HepG2 (cell line): ENCODE data around the gene ITCH. TPM values are rescaled to one million over a fixed set of nuclear protein-coding genes. Genes with fewer than 3 reads are reported as not detected.

Experiments used
- DBP ChIP-seq: sonication (generic); formaldehyde crosslinking; IDR thresholded peaks from 2 replicates; pipeline ENCODE4 v1.4.0; 2020; ENCODE audit warnings: missing genetic modification reagents; ENCODE audit errors: not compliant biosample characterization
- EP300 ChIP-seq, 3 experiments: sonication (generic) in 1 of 3; formaldehyde crosslinking in 1 of 3; IDR thresholded peaks; 2 replicates each; pipeline versions ENCODE4 v1.5.1 to v1.6.1; 2011 to 2020; ENCODE audit warnings: low read depth in 2 of 3, low read length in 2 of 3, borderline replicate concordance in 1 of 3, improper control_type of control experiment in 1 of 3, mild to moderate bottlenecking in 1 of 3, missing genetic modification reagents in 1 of 3, moderate library complexity in 1 of 3
- KLF12 ChIP-seq: sonication (generic); formaldehyde crosslinking; IDR thresholded peaks from 2 replicates; pipeline ENCODE4 v1.4.0; 2020; ENCODE audit warnings: missing genetic modification reagents, borderline replicate concordance
- MLXIP ChIP-seq: sonication (generic); formaldehyde crosslinking; IDR thresholded peaks from 2 replicates; pipeline ENCODE4 v1.9.0; 2021; ENCODE audit warnings: missing genetic modification reagents, borderline replicate concordance
- RARG ChIP-seq: sonication (generic); formaldehyde crosslinking; IDR thresholded peaks from 2 replicates; pipeline ENCODE4 v1.4.0; 2020; ENCODE audit warnings: low read depth, mild to moderate bottlenecking, missing genetic modification reagents
- RBM22 ChIP-seq: fragments of 200-400 bp; formaldehyde crosslinking; optimal IDR thresholded peaks from 2 replicates; pipeline ENCODE3; 2017; ENCODE audit warnings: mild to moderate bottlenecking, low read length, moderate library complexity
- THYN1 ChIP-seq: sonication (generic); formaldehyde crosslinking; IDR thresholded peaks from 2 replicates; pipeline ENCODE4 v1.8.1; 2023; ENCODE audit warnings: low read depth, mild to moderate bottlenecking, moderate library complexity, missing genetic modification reagents, borderline replicate concordance
- ZC3H13 ChIP-seq: sonication (generic); formaldehyde crosslinking; IDR thresholded peaks from 2 replicates; pipeline ENCODE4 v1.8.1; 2023; ENCODE audit warnings: mild to moderate bottlenecking, missing genetic modification reagents, moderate library complexity
- ZFAT ChIP-seq: sonication (generic); formaldehyde crosslinking; conservative IDR thresholded peaks from 2 replicates; pipeline ENCODE4 v1.8.1; 2023; ENCODE audit warnings: missing genetic modification reagents, inconsistent platforms
- ZFP37 ChIP-seq: sonication (generic); formaldehyde crosslinking; IDR thresholded peaks from 2 replicates; pipeline ENCODE4 v1.4.0; 2020; ENCODE audit warnings: missing genetic modification reagents, borderline replicate concordance
- ZNF318 ChIP-seq: sonication (generic); formaldehyde crosslinking; IDR thresholded peaks from 2 replicates; pipeline ENCODE4 v1.4.0; 2020; ENCODE audit warnings: mild to moderate bottlenecking, missing genetic modification reagents
- ZNF557 ChIP-seq: sonication (generic); formaldehyde crosslinking; IDR thresholded peaks from 2 replicates; pipeline ENCODE4 v1.4.0; 2020; ENCODE audit warnings: missing genetic modification reagents
- ZNF614 ChIP-seq: IDR thresholded peaks from 2 replicates; pipeline ENCODE4 v1.6.1; 2018; ENCODE audit warnings: missing biosample characterization, missing genetic modification reagents, inconsistent platforms, borderline replicate concordance
- ZNF781 ChIP-seq: sonication (generic); formaldehyde crosslinking; IDR thresholded peaks from 2 replicates; pipeline ENCODE4 v1.5.1; 2020; ENCODE audit warnings: borderline replicate concordance, mild to moderate bottlenecking, missing genetic modification reagents; ENCODE audit errors: not compliant biosample characterization
- ZSCAN12 ChIP-seq: sonication (generic); formaldehyde crosslinking; IDR thresholded peaks from 2 replicates; pipeline ENCODE4 v1.9.0; 2021; ENCODE audit warnings: mild to moderate bottlenecking, missing genetic modification reagents
- ZSCAN22 ChIP-seq: sonication (generic); formaldehyde crosslinking; IDR thresholded peaks from 2 replicates; pipeline ENCODE4 v1.4.0; 2020; ENCODE audit warnings: mild to moderate bottlenecking, missing genetic modification reagents
- ZSCAN25 ChIP-seq: sonication (generic); formaldehyde crosslinking; IDR thresholded peaks from 2 replicates; pipeline ENCODE4 v1.8.0; 2022; ENCODE audit warnings: mild to moderate bottlenecking, missing genetic modification reagents
- polyA plus RNA-seq, 8 experiments: library from polyadenylated mRNA; depleted of rRNA in 3 of 8; stranded (reverse) in 7 of 8; unstranded in 1 of 8; fragments of >200 nt; fragmentation: Illumina TruSeq in 4 of 8; extraction: Trizol in 4 of 8; gene quantifications; 2 replicates each; pipeline versions ENCODE4 v1.2.1 to v1.2.3, GENCODE V29; 2011 to 2016; ENCODE audit warnings: low read depth in 4 of 8, missing spikeins in 1 of 8, mixed read lengths in 1 of 8; ENCODE audit not compliant: insufficient read depth in 1 of 8
- total RNA-seq, 5 experiments: library from RNA; depleted of rRNA; stranded (reverse); fragments of >200 nt; fragmentation: Illumina TruSeq; extraction: Trizol; gene quantifications; 2 replicates each; pipeline ENCODE4 v1.2.3, GENCODE V29; 2016; ENCODE audit warnings: low read depth in 1 of 5

The ITCH gene
- total and polyA plus RNA-seq, 2 of the 13 experiments (the other 11 are each of a cell fraction or from before 2014, with no cell fraction given) = 20.5 to 112 TPM

GRCh38 chr20:34363062-34363464 is at the start of gene ITCH (continued):
- TF ChIP-seq ZSCAN12 (CRISPR knock-in tag) (peak; percentile 88; the same call in 1 of the 2 replicates), ZSCAN25 (CRISPR knock-in tag) (no peak; the same call in 1 of the 2 replicates), MLXIP (CRISPR knock-in tag) (peak; percentile 51; the same call in 1 of the 2 replicates), ZFP37 (CRISPR knock-in tag) (no peak), DBP (CRISPR knock-in tag) (peak; percentile 58), ZFAT (CRISPR knock-in tag) (no peak), ZNF557 (CRISPR knock-in tag) (no peak; the same call in 1 of the 2 replicates), EP300 (IDR thresholded peaks at IDR 0.05; ENCODE audit: low read depth in 2 of 2, low read length in 2 of 2) (no peak), EP300 (CRISPR knock-in tag; IDR thresholded peaks at IDR 0.05; ENCODE audit: borderline replicate concordance) (peak; percentile 61; the same call in 1 of the 2 replicates), ZNF781 (CRISPR knock-in tag) (peak; percentile 56), KLF12 (CRISPR knock-in tag) (peak; percentile 71; the same call in 1 of the 2 replicates), RARG (no peak), ZC3H13 (CRISPR knock-in tag) (no peak), ZNF318 (CRISPR knock-in tag) (no peak), RBM22 (peak; percentile 47), THYN1 (CRISPR knock-in tag) (0 out of 2 replicates have a peak, but pooled peaks have one; percentile 78), ZSCAN22 (CRISPR knock-in tag) (no peak), ZNF614 (CRISPR knock-in tag) (peak; percentile 71; the same call in 1 of the 2 replicates)
